Activated B cell treated with CpG ODN at 0.5 μM for 24 hours (primary cell): ENCODE results near the gene RAD18. TPM values are rescaled to one million over a fixed set of nuclear protein-coding genes. Genes with fewer than 3 reads are reported as not detected.

Experiments used
- ATAC-seq: fragments of 200-7000 bp; cut with Tn5 transposase; one replicate; pipeline ENCODE4 v1.10.0; 2021; ENCODE audit warnings: low read depth, mild to moderate bottlenecking, moderate library complexity
- CTCF ChIA-PET: fragments of 350-600 bp; sonication (Branson Sonifier 250); formaldehyde crosslinking; loops from one replicate; lab custom pipeline; 2021; ENCODE audit warnings: antibody characterized with exemption; lab: Charles Lee
- POLR2A ChIA-PET: fragments of 350-600 bp; sonication (Branson Sonifier 250); formaldehyde crosslinking; loops from one replicate; lab custom pipeline; 2021; ENCODE audit warnings: antibody characterized with exemption; lab: Charles Lee
- DNase-seq: peaks from one replicate; pipeline ENCODE4 v3.0.0; 2022
- H3K27ac Mint-ChIP-seq: one replicate; pipeline ENCODE4 v1.8.0; 2020; ENCODE audit warnings: mixed read lengths
- H3K27me3 Mint-ChIP-seq: one replicate; pipeline ENCODE4 v1.8.0; 2021; ENCODE audit warnings: mixed read lengths
- H3K36me3 Mint-ChIP-seq: one replicate; pipeline ENCODE4 v1.8.0; 2021; ENCODE audit warnings: low read depth, mixed read lengths
- H3K4me1 Mint-ChIP-seq: one replicate; pipeline ENCODE4 v1.8.0; 2021; ENCODE audit warnings: mixed read lengths
- H3K4me3 Mint-ChIP-seq: one replicate; pipeline ENCODE4 v1.8.0; 2020; ENCODE audit warnings: mild to moderate bottlenecking, mixed read lengths
- H3K9me3 Mint-ChIP-seq: one replicate; pipeline ENCODE4 v1.8.0; 2020; ENCODE audit warnings: mixed read lengths
- intact Hi-C: fragments of 100-400 bp; cut with micrococcal nuclease; formaldehyde crosslinking; loops from one replicate; pipeline ENCODE4 v1.15.1; 2024
- total RNA-seq: library from RNA; stranded (reverse); gene quantifications from 2 replicates; pipeline ENCODE4 v1.2.3, GENCODE V29; 2022
- TF ChIP-seq, protein P1 (sequence below): fragments of 200-600 bp; IDR thresholded peaks from one replicate; pipeline ENCODE4 v1.8.0; 2022; ENCODE audit warnings: antibody characterized with exemption, mild to moderate bottlenecking

RAD18 gene
- total RNA-seq, 1 donor from 2014 or later: 21.6 TPM

DNA sequence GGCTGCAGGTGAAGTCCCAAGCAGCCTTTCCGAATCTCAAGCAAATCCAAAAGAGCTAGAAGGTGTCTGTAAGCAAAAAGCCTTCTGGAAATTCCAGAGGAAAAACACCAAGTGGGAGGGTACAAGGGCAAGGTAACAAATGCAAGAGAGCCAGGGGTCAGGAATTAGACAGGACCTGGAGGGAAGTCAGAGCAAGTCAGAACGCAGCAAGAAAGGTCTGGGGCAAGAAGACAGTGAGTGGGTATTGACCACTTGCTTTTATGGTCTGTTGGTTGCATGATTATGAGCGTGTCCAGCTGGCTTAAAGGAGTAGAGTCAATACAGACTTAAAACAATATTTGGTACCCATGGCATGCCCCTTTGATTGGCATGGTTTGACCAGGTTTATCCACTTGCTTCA is 127.2 kb downstream of the RAD18 start:
- DNase-seq (no peak), ATAC-seq (no peak)
- Mint-ChIP-seq H3K27ac (no peak overlapping the region), H3K36me3 (no peaks in the 10 kb centered on the region), H3K27me3 (no peaks in the 10 kb centered on the region), H3K4me1 (no peaks in the 10 kb centered on the region), H3K4me3 (no peak overlapping the region), H3K9me3 (no peaks in the 10 kb centered on the region)
- TF ChIP-seq, protein P1, sequence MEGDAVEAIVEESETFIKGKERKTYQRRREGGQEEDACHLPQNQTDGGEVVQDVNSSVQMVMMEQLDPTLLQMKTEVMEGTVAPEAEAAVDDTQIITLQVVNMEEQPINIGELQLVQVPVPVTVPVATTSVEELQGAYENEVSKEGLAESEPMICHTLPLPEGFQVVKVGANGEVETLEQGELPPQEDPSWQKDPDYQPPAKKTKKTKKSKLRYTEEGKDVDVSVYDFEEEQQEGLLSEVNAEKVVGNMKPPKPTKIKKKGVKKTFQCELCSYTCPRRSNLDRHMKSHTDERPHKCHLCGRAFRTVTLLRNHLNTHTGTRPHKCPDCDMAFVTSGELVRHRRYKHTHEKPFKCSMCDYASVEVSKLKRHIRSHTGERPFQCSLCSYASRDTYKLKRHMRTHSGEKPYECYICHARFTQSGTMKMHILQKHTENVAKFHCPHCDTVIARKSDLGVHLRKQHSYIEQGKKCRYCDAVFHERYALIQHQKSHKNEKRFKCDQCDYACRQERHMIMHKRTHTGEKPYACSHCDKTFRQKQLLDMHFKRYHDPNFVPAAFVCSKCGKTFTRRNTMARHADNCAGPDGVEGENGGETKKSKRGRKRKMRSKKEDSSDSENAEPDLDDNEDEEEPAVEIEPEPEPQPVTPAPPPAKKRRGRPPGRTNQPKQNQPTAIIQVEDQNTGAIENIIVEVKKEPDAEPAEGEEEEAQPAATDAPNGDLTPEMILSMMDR: no peak
- intact Hi-C loops: no loop called here
- CTCF ChIA-PET: no interaction called here
- POLR2A ChIA-PET: no interaction called here

DNA sequence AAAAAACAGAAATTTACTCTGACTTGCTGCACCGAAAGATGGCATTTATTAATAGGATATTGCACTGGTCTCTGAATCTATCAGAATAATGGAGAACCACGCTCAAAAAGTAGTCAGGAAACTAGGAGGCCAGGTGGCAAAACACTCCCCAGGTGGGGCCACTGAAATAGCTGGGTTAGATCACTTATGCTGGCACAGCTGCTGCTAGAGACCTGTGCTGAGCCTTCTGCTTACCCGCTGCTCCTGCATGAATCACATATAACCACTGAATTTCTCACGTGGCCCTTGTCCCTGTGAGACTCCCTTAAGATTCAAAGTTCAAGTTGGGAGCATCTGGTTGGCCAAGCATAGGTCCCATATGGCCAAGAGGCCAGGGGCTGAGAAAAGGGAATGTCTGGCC is 127.9 kb downstream of the RAD18 start:
- intact Hi-C loops: no loop called here
- ChIA-PET POLR2A (no interaction called here), CTCF (no interaction called here)
- Mint-ChIP-seq H3K36me3 (no peaks in the 10 kb centered on the region), H3K4me3 (no peak overlapping the region), H3K9me3 (no peaks in the 10 kb centered on the region), H3K27ac (no peak overlapping the region), H3K4me1 (no peaks in the 10 kb centered on the region), H3K27me3 (no peaks in the 10 kb centered on the region)
- TF ChIP-seq, protein P1: no peak
- no peak for ATAC-seq
- DNase-seq: no peak

DNA sequence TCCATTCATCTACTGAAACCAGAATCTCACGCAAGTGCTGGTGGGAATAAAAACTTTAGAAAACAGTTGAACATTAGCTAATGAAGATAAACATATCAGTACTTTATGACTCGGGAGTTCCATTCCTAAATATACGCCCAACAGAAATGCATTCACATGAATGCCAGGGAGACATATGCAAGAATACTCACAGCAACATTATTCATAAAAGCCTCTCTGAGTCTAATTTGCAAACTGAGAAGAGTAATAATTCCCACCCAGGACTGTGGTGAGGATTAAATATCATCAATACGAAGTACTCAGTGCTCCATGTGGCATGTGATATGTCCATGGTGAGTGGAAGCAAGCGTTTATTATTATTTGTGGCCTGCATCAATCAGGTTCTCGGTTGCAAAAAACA is 128.3 kb downstream of the RAD18 start:
- Mint-ChIP-seq H3K4me1 (no peaks in the 10 kb centered on the region), H3K4me3 (no peak overlapping the region), H3K27ac (no peak overlapping the region), H3K27me3 (no peaks in the 10 kb centered on the region), H3K9me3 (no peaks in the 10 kb centered on the region), H3K36me3 (no peaks in the 10 kb centered on the region)
- no peak for ATAC-seq
- TF ChIP-seq, protein P1: no peak
- no peak for DNase-seq
- ChIA-PET CTCF (no interaction called here), POLR2A (no interaction called here)
- intact Hi-C loops: no loop called here

DNA sequence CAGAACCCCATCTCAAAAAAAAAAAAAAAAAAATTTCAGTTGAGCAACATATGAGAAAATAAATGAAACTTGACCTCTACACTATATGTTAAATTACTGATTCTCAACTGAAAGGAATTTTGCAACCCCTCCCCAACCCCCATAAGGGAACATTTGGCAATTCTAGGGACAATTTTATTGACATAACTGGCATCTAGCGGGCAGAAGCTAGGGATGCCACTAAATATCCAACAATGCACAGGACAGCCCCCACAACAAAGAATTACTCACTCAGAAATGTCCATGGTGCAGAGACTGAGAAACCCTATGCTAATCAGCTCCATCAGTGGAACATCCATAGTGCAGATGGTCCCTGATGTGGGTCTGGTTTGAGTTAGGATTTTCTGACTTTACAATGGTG is 135.6 kb downstream of the RAD18 start:
- no peaks in the 10 kb centered on the region for H3K9me3 Mint-ChIP-seq
- intact Hi-C loops: no loop called here
- no peaks in the 10 kb centered on the region for H3K4me1 Mint-ChIP-seq
- POLR2A ChIA-PET: no interaction called here
- H3K36me3 Mint-ChIP-seq: no peaks in the 10 kb centered on the region
- DNase-seq: no peak
- no peaks in the 10 kb centered on the region for H3K27me3 Mint-ChIP-seq
- H3K4me3 Mint-ChIP-seq: no peak overlapping the region
- no peak for ATAC-seq
- H3K27ac Mint-ChIP-seq: no peak overlapping the region
- CTCF ChIA-PET: no interaction called here
- TF ChIP-seq, protein P1: no peak

Other genes with a start within 250 kb of the RAD18 start
- gene CAV3, start 229.7 kb downstream of the RAD18 start, total RNA-seq: not detected in 2 replicates
- 2.0 and 2.5 TPM in 2 replicates for gene OXTR, start 193.9 kb downstream of the RAD18 start, total RNA-seq